ENCODE measurements around the gene ALDH2.
"Not testable (repeated sequence)": the region's sequence is repeated elsewhere in the genome, so short reads cannot be mapped to it uniquely, and the experiment has no call there.

ALDH2 gene

DNA sequence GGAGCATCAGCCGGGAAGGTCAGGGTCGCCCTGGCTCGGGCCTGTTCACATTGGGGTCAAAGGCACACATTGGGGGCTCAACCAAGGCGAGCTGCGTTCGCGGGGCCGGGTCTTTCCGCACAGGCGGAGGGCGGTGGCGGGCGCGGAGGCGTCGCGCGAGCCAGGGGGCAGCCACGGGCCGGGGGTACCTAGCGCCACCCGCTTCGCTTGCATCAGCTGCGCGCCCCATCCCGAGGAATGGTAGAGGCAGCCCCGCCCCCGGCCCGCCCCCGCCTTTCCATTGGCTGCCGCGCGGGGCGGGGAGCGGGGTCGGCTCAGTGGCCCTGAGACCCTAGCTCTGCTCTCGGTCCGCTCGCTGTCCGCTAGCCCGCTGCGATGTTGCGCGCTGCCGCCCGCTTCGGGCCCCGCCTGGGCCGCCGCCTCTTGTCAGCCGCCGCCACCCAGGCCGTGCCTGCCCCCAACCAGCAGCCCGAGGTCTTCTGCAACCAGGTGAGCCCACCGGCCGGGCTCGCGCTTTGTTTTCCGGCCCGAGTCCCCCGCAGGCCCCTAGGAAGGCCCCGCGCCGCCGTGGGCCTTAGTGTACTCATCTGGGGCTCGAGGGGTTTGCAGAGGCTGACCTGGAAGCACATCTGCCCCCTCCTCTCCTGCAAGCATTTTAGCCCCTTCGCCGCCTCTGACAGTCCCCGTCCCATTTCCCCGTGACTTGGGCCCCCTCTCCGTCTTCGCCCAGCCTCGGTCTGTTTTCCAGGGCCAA lies at the start of gene ALDH2:
Gene ALDH2 (plus strand): TSS at position 326 of the 754 bp plus-strand sequence. CDS start 50 bp downstream, at position 376.
- DNase-seq: no peak

DNA sequence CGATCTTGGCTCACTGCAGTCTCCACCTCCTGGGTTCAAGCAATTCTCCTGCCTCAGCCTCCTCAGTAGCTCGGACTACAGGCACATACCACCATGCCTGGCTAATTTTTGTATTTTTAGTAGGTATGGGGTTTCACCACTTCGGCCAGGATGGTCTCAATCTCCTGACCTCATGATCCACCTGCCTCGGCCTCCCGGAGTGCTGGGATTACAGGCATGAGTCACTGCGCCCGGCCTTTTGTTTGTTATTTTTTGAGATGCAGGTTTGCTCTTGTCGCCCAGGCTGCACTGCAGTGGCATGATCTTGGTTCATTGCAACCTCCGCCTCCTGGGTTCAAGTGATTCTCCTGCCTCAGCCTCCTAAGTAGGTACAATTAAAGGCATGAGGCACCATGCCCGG lies 47.4 kb upstream of the ALDH2 start:
- not testable (repeated sequence) for DNase-seq

DNA sequence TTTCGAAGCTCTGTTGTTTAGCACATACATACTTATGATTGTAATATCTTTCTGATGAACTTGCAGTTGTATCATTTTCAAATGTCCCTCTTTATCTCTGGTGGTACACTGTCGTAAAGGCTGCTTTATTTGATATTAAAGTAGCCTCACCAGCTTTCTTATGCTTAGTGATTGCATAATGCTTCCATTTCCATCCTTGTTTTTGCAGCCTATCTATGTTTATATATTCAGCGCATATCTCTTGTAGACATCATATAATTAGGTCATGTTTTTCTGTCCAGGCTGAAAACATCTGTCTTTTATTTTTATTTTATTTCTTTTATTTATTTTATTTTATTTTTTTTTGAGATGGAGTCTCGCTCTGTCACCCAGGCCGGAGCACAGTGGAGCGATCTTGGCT lies 46.3 kb upstream of the ALDH2 start:
- DNase-seq: no peak

DNA sequence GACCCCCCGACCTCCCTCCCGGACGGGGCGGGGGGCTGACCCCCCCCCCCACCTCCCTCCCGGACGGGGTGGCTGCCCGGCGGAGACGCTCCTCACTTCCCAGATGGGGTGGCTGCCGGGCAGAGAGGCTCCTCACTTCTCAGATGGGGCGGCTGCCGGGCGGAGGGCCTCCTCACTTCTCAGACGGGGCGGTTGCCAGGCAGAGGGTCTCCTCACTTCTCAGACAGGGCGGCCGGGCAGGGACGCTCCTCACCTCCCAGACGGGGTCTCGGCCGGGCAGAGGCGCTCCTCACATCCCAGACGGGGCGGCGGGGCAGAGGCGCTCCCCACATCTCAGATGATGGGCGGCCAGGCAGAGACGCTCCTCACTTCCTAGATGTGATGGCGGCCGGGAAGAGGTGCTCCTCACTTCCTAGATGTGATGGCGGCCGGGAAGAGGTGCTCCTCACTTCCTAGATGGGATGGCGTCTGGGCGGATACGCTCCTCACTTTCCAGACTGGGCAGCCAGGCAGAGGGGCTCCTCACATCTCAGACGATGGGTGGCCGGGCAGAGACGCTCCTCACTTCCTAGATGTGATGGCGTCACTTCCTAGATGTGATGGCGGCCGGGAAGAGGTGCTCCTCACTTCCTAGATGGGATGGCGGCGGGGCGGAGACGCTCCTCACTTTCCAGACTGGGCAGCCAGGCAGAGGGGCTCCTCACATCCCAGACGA lies 42.9 kb upstream of the ALDH2 start:
- not testable (repeated sequence) for DNase-seq

DNA sequence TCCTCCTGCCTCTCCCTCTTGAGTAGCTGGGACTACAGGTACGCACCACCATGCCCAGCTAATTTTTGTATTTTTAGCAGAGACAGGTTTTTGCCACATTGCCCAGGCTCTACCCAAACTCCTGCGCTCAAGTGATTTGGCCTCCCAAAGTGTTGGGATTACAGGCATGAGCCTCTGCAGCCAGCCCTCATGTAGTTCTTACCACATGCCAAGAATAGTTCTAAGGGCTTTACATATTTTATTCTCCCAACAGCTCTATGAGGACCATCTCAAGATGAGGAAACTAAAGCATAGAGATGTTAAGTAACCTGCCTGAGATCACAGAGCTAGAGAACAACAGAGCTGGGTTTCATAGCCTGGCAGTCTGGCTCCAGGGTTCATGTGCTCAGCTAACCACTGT lies 37.9 kb upstream of the ALDH2 start:
- no peak for DNase-seq

DNA sequence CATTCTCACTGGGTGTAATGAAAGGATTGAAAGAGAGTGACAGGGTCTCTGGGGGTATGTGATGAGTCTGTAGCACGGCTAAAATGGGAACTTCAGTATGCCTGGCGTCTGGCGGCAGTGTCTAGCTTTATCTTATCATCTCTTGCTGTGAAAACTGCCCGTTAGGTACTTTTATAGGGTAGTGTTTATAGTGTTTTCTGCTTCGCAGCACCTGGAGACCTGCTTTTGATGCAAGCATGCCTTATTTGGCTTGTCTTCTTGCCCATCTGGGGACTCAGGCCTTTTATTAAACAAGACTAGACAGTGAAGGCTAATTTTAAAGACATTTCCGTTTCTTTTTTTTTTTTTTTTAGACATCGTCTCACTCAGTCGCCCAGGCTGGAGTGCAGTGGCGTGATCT lies 36.3 kb upstream of the ALDH2 start:
- DNase-seq: no peak

DNA sequence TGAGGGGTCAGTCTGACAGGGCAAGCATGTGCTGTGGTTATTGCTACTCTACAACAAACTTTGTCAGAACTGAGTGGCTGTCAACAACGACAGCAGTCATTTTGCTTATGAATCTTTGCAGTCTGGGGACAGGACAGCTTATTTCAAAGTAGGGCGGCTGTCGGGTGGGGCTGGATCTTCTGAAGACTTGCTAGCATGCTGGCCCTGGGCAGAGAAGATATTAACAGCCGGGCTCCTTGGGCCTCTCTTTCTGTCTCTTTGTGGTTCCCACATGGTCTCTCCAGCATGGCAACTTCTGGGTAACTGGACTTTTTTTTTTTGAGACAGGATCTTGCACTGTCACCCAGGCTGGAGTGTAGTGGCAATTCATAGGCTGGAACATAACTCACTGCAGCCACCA lies 33.9 kb upstream of the ALDH2 start:
- no peak for DNase-seq

DNA sequence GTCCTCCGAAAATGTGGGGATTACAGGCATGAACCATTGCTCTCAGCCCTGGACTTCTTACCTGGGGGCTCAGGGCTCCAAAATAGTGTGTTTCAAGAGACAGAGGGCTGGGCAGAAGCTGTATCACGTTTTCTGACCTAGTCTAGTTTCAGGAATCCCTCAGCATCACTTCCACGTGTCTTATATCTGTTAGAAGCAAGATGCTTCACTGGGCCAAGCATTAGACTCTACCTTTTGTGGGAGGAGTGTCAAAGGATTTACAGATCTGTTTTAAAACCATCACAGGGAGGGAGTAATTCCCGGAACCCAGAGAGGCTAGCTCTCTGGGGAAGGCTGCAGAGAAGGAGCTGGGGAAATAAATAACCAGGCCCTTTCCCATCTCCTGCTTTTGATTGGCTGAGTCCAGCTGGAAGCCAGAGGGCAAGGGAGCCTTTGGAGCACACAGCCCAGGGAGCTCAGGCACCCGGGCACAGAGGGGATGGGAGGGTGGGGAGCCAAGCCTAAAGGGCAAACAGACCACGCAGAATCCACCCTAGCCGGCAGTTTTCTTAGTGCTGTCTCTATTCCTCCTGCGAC lies 33.3 kb upstream of the ALDH2 start:
- no peak for DNase-seq

DNA sequence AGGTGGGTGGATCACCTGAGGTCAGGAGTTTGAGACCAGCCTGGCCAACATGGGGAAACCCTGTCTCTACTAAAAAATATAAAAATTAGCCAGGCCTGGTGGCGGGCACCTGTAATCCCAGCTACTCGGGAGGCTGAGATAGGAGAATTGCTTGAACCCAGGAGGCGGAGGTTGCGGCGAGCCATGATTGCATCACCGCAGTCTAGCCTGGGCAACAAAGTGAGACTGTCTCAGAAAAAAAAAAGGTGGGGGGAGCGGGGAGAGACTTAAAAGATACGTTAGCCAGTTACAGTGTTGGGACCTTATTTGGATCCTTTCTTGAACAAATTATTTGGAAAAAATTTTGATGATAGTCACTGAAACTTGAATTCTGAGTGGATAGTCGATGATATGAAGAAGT lies 27.2 kb upstream of the ALDH2 start:
- DNase-seq: not testable (repeated sequence)

DNA sequence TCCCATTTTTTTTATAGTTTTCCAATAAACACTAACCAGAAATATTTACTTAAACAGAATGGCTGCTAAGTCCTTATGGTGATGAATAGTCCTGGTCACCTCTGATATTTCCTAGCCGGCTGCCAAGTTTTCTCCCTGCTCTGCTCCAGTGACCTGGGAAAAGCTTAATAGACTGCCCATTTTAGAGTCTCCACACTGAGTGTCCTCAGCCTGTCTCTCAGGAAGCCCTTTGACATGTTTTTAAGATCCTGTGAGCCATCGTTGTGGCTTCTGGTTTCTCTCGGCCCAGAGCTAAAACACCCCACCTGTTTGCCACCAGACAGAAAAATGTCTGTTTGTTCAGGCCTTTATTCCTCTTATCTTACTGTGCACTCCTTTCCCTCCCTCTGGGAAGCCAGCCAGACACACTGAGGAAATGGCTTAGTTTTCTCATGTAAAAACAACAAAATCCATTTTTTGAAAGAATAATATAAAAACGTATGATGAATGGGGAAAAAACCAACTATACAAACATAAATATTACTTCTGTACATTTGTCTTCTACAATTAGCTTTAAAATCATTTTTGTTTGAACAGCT lies 25.4 kb upstream of the ALDH2 start:
- no peak for DNase-seq

DNA sequence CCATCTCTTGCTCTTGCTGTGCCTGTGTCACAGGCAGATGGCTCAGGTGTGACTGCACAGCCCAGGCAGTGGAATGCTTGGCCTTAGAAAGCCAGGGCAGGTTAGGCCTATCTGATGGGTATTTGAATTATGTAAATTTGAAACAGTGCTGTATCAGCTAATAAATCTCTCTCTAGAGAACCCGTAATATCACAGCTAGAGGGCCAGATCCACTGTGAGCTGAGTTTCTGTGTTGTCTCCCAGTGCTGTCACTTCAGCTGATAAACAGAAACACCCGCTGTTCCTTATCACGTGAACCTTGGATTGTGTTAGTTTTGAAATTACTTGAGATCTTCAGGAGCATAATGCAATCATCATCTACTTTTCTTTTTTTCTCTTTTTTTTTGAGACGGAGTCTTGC lies 21.5 kb upstream of the ALDH2 start:
- no peak for DNase-seq

DNA sequence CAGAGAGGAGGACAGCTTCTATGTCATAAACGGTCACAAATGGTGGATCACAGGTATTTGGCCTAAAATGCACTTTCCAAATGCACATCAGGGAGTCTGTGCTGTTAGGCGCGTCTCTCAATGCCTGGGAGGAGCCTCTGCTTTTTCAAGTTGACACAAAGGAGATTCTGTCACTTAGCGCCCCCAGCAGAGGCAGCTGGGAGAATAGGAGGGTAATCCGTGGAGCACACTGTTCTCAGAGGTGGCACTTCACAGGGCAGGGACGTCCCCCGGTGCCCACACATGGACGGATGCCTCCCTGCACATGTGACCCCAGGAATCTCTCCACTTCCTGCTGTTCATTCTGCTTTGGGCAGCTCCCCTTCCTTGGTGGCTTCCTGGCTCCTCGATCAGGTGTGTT lies 19.4 kb upstream of the ALDH2 start:
- no peak for DNase-seq

DNA sequence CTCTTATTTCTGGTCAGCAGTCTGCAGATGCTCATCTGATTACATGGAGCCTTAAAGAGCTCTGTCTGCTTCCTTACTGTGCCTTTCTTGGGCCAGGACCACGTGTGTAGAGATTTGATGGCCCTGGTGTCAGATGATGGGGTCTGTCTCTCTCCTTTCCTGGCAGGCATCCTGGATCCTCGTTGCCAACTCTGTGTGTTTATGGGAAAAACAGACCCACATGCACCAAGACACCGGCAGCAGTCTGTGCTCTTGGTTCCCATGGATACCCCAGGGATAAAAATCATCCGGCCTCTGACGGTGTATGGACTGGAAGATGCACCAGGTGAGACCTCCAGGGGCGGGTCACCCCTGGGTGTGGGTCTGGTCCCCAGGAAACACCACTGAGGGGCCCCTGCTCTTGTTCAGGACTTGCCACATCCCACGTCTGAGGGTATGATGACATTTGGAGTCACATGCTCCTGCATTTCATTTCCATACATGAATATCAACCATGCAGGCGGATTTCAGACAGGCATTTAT lies 18.5 kb upstream of the ALDH2 start:
- DNase-seq: no peak

DNA sequence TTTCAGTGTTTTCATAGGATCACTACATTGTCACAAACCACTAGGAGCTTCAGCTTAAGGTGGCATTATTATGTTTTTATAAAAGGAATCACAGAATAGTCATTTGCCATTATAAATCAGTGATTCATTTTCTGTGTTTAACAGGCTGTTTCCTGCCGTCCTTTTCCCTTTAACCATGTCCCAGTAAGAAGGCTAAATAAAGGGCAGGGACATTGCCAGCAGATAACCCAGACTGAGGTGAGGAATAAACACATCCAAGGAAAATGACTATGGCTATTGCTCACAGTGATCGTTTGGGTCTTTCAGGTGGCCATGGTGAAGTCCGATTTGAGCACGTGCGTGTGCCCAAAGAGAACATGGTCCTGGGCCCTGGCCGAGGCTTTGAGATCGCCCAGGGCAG lies 17.9 kb upstream of the ALDH2 start:
- no peak for DNase-seq

DNA sequence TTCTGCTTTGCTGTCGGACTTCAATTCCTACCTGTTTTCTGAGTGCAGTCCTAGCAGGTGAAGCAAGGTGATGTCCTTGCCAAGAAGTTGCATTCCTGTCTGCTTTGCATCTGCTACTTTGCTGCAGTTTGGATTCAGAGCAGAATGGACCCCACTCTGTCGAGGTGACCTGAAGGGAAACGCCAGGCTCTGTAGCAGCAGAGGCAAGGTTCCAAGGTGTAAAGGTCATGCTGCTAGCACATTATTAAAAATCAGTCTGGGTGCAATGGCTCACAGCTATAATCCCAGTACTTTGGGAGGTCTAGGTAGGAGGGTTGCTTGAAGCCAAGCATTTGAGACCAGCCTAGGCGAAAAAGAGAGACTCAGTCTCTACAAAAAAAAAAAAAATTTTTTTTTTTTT lies 17.3 kb upstream of the ALDH2 start:
- DNase-seq: no peak

DNA sequence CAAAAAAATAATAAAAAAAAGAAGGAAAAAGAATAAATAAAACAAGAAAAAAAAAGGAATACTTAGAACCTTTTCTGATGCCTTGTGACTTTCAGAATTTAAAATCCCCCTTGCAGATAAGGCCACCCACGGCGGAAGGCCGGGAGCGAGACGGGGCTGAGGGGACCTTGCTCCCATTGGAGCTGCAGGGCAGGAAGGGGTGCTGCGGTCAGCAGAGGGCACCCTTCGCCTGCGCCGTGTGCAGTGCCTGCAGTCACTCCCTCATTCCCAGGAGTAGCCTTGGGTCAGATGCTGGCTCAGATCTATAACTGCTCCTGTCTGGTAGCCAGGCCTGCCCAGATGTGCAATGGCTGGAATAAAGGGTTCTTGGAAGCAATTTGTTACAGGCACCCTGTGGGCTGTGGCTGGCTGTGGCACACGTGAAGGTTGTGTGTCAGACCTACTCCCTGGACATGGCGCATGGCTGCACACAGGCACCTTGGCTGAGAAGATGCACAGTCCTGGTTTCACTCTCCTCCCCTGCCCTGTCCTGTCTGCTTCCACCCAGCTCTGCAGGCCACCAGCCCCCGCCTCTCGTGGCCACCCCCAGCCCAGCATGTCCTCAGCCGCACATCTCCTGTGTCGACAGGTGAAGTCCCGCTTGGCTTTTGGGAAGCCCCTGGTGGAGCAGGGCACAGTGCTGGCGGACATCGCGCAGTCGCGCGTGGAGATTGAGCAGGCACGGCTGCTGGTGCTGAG lies 13.4 kb upstream of the ALDH2 start:
- no peak for DNase-seq

DNA sequence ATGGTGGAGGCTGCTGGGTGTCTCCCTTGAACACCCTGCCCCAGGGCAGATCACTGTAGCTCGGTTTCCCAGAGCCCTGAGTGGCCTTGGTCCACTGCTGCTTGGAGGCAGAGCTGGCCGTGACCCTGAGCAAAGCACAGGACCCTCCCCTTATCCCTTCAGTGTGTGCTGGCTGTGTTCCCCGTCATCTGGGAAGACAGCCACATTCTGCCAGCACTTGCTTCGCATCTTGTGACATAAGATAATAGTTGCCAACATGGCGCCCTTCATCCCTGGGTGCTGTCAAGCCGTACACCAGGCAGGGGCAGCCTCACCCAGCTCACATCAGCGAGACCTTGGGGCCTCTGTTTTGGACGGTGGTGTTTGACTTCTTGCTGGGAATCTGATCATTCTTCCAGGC lies 12.1 kb upstream of the ALDH2 start:
- DNase-seq: no peak

DNA sequence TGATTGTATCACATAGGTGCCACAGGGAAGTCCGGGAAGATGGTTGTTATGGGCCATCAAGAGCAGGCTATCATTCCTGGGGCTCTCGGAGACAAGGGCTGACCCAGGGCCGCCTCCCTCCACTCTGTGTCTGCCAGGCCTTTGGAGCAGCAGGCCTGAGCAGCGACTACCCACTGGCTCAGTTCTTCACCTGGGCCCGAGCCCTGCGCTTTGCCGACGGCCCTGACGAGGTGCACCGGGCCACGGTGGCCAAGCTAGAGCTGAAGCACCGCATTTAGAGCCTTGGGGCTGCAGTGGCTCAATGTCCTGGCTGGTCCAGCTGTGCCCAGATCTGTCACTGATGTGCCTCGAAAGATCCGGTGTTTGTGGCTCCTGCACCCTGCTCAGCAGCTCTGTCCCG lies 10.5 kb upstream of the ALDH2 start:
- DNase-seq: no peak

DNA sequence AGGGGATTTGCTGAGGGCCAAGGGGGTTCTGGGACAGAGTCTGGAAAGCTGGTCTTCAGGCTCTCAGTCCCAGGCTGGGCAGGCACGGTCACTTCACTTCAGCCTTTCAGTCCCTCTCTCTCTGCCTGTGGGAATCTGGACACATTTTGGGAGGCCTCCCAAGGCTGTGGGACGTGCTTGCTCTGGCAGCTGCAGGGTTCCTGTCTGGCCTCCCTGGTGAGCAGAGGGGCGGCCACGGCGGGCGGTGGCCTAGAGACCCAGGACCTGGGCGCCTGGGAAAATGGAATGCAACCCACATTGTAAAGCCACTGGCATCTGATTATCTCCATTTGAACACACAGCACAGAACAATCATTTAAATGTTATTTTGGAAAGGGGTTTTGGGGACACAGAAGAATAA lies 10.1 kb upstream of the ALDH2 start:
- DNase-seq: no peak

DNA sequence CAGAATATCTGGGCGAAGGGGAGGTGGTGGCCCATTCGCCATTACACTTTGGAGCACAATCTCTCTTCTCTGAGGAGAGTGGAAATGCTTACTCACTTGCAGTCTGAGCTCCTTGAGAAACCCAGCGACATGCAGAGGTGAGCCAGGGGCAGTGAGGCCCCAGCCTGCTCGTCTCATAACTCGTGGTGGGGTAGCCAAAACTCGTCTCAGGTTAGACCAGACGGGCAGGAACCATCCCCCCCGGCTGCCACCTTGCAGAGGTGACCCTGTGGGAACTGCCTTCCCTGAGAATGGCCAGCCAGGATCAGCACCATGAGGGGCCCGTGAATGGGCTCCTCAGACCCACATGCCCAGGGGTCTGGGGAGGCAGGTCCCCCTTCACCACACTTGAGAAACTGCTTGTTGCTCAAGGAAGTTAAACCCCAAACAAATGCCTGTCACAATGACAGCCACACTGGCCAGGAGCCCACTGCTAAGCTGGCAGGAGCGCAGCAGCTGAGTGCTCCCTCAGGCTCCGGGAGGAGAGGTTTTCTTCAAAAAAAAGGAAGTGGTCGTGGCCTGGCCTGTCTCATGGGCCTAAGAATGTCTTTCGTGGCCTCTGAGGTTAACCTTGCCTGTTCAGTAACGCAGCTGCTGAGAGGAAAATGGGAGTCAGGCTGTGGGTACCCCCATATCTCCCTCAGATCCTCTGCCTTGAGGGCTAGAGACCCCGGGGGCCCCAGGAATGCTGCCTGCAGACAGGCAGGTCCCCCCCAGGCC lies 9.2 kb upstream of the ALDH2 start:
- DNase-seq: peak; percentile 7

DNA sequence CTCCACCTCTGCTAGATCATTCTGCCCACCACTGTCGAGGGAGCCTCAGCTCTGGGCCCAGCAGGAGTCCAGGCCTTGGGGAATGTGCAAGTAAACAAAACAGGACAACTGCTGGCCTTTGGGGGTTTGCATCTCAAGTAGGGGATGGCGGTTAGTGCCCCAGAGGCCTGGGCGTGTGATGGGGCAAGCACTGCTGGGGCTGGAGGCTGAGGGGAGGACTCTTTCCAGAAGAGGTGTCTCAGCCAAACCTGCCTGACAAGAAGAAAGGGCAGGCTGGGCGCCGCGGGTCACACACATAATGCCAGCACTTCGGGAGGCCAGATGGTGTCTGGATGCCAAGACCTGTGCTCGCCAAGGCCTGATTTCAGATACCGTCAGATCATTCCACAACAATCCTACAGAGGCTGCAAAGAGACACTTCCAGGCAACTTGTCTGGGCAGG lies 8.6 kb upstream of the ALDH2 start:
- no peak for DNase-seq

DNA sequence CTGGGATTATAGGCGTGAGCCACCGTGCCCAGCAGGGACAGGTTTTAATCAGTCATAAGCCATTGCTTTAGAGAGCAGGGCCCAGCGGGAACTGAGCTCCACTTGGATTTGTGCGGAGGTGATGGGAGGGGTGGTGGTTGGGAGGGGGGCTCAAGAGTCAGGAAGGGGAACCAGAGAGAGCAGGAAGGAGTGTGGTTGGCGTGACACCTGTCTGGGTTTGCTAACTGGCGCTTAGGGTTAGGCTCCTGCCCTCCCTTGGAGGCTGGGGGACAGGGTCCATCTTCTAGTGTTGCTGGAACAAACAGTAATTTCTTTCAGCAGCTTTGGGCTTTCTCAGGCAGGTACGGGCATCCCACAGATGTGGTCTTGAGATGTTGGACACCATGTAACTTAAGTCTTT lies 7.5 kb upstream of the ALDH2 start:
- DNase-seq: no peak
